Loucy (cell line): ENCODE data around the gene CDC42EP5.

ENCODE experiments used
- H2AFZ ChIP-seq: fragments of 200-600 bp; sonication (generic); 2 replicates; pipeline ENCODE4 v1.6.0; 2016; ENCODE audit warnings: antibody characterized with exemption, mild to moderate bottlenecking, low read length, moderate library complexity
- H3F3A ChIP-seq: fragments of 200-600 bp; 2 replicates; pipeline ENCODE4 v1.6.0; 2016; ENCODE audit warnings: antibody characterized with exemption, low read depth, mild to moderate bottlenecking
- H3K27me3 ChIP-seq: fragments of 200-600 bp; sonication (generic); 2 replicates; pipeline ENCODE4 v1.6.1; 2014; ENCODE audit warnings: low read length, mild to moderate bottlenecking; ENCODE audit not compliant: insufficient read depth, poor library complexity, severe bottlenecking
- H3K36me3 ChIP-seq: fragments of 200-600 bp; sonication (generic); 2 replicates; pipeline ENCODE4 v1.6.1; 2016; ENCODE audit warnings: low read length; ENCODE audit not compliant: insufficient read depth
- H3K4me1 ChIP-seq: fragments of 200-600 bp; sonication (generic); 2 replicates; pipeline ENCODE4 v1.5.1; 2014; ENCODE audit warnings: low read length, mild to moderate bottlenecking; ENCODE audit not compliant: insufficient read depth, poor library complexity, severe bottlenecking
- H3K4me2 ChIP-seq: fragments of 200-600 bp; sonication (generic); 2 replicates; pipeline ENCODE4 v1.6.0; 2014; ENCODE audit warnings: antibody characterized with exemption, low read length, low read depth, mild to moderate bottlenecking; ENCODE audit not compliant: poor library complexity, severe bottlenecking
- H3K4me3 ChIP-seq: fragments of 200-600 bp; sonication (generic); 2 replicates; pipeline ENCODE4 v1.5.1; 2014; ENCODE audit warnings: low read length, mild to moderate bottlenecking, mixed read lengths; ENCODE audit not compliant: poor library complexity, severe bottlenecking
- H3K79me2 ChIP-seq: fragments of 200-600 bp; sonication (generic); 2 replicates; pipeline ENCODE4 v1.6.1; 2014; ENCODE audit warnings: low read length; ENCODE audit not compliant: insufficient read depth
- H3K9ac ChIP-seq: fragments of 200-600 bp; sonication (generic); 2 replicates; pipeline ENCODE4 v1.6.0; 2014; ENCODE audit warnings: mild to moderate bottlenecking, low read depth, low read length, moderate library complexity; ENCODE audit not compliant: poor library complexity, severe bottlenecking
- H3K9me2 ChIP-seq: fragments of 200-600 bp; sonication (generic); replicated peaks from 2 replicates; pipeline ENCODE4 v1.6.1; 2016; ENCODE audit warnings: low read depth, low read length, mixed read lengths
- H3K9me3 ChIP-seq: fragments of 200-600 bp; sonication (generic); 2 replicates; pipeline ENCODE4 v1.6.1; 2014; ENCODE audit warnings: mild to moderate bottlenecking, antibody characterized with exemption, low read length, low read depth; ENCODE audit not compliant: insufficient read depth
- H4K20me1 ChIP-seq: fragments of 200-600 bp; sonication (generic); 2 replicates; pipeline ENCODE4 v1.6.0; 2014; ENCODE audit warnings: antibody characterized with exemption, low read length, mild to moderate bottlenecking; ENCODE audit not compliant: insufficient read depth, poor library complexity, severe bottlenecking
- CTCF ChIP-seq: fragments of 200-600 bp; sonication (generic); conservative IDR thresholded peaks from 2 replicates; pipeline ENCODE4 v1.5.1; 2014; ENCODE audit warnings: mild to moderate bottlenecking, antibody characterized with exemption, low read length
- EZH2phosphoT487 ChIP-seq: fragments of 200-600 bp; IDR thresholded peaks from 2 replicates; pipeline ENCODE4 v1.6.1; 2018; ENCODE audit warnings: antibody characterized with exemption, mild to moderate bottlenecking, moderate library complexity, borderline replicate concordance

CDC42EP5 gene

GRCh38 chr19:54473892-54474372 lies 836 bp upstream of the CDC42EP5 start:
- no peaks in the 10 kb centered on the region for H3K9me2 ChIP-seq
- H3K9me3 ChIP-seq, result no peaks in the 10 kb centered on the region
- H3K36me3 ChIP-seq, result no peaks in the 10 kb centered on the region
- TF ChIP-seq CTCF, result no peak
- no peak for TF ChIP-seq EZH2phosphoT487
- H3K79me2 ChIP-seq, result no peaks in the 10 kb centered on the region
- H3K4me1 ChIP-seq, result no peaks in the 10 kb centered on the region
- no peaks in the 10 kb centered on the region for H4K20me1 ChIP-seq
- no peak overlapping the region for H3K9ac ChIP-seq
- H2AFZ ChIP-seq, result no peak overlapping the region
- no peaks in the 10 kb centered on the region for H3F3A ChIP-seq
- H3K4me2 ChIP-seq, result no peak overlapping the region
- no peaks in the 10 kb centered on the region for H3K27me3 ChIP-seq
- no peak overlapping the region for H3K4me3 ChIP-seq

- H3K4me2 ChIP-seq, result no peak overlapping the region
- no peak overlapping the region for H3K4me3 ChIP-seq
- no peaks in the 10 kb centered on the region for H3K9me2 ChIP-seq
- TF ChIP-seq CTCF (no peak), EZH2phosphoT487 (no peak)
- no peaks in the 10 kb centered on the region for H3K9me3 ChIP-seq
- no peak overlapping the region for H2AFZ ChIP-seq
- no peaks in the 10 kb centered on the region for H4K20me1 ChIP-seq
- H3K36me3 ChIP-seq, result no peaks in the 10 kb centered on the region
- H3K79me2 ChIP-seq, result no peaks in the 10 kb centered on the region
- H3K27me3 ChIP-seq, result no peaks in the 10 kb centered on the region
- H3K4me1 ChIP-seq, result no peaks in the 10 kb centered on the region
- H3F3A ChIP-seq, result no peaks in the 10 kb centered on the region
- H3K9ac ChIP-seq, result no peak overlapping the region
Measured at GRCh38 chr19:54470991-54471782, 1.9 kb downstream of the CDC42EP5 start.

- TF ChIP-seq CTCF, result no peak
- no peak for TF ChIP-seq EZH2phosphoT487
- Histone ChIP-seq H3K36me3 (no peaks in the 10 kb centered on the region), H3F3A (no peaks in the 10 kb centered on the region), H3K4me1 (no peaks in the 10 kb centered on the region), H4K20me1 (no peaks in the 10 kb centered on the region), H3K9ac (no peak overlapping the region), H2AFZ (no peak overlapping the region), H3K4me2 (no peak overlapping the region), H3K4me3 (no peak overlapping the region), H3K27me3 (no peaks in the 10 kb centered on the region), H3K9me3 (no peaks in the 10 kb centered on the region), H3K9me2 (no peaks in the 10 kb centered on the region), H3K79me2 (no peaks in the 10 kb centered on the region)
Measured at GRCh38 chr19:54470276-54470887, 2.7 kb downstream of the CDC42EP5 start.
